Measurements from ENCODE around the gene DDIT4. TPM values are rescaled to one million over a fixed set of nuclear protein-coding genes. Genes with fewer than 3 reads are reported as not detected.

The DDIT4 gene
- total and polyA plus RNA-seq, 2 of the 8 experiments (the other 6 are each of a cell fraction or from before 2014, with no cell fraction given): 47.4 to 108 TPM

GRCh38 chr10:72292223-72292691 is 18.5 kb downstream of the DDIT4 start (continued):
- TF ChIP-seq NANOG (IDR thresholded peaks at IDR 0.05; ENCODE audit: insufficient read depth, low read depth, low read length, poor library complexity, severe bottlenecking) (no peak), JUN (IDR thresholded peaks at IDR 0.05; ENCODE audit: low read depth, low read length) (no peak), SIN3A (conservative IDR thresholded peaks at IDR 0.05 in 1 of 2, IDR thresholded peaks at IDR 0.05 in 1 of 2; ENCODE audit: low read depth in 1 of 2, low read length in 2 of 2) (no peak), MAFK (IDR thresholded peaks at IDR 0.05; ENCODE audit: low read depth, low read length) (no peak)

Data from H1 (cell line).